Thyroid gland (tissue), 4 donors: ENCODE measurements around the gene FRMD4A. TPM values are rescaled to one million over a fixed set of nuclear protein-coding genes. Genes with fewer than 3 reads are reported as not detected.

Experiments used
- DNase-seq, 2 donors: peaks; one replicate each; pipeline ENCODE4 v3.0.0-alpha.2; 2019
- H3K27ac ChIP-seq, 3 donors: fragments of 200-600 bp; sonication (generic); 1 replicate in 2 of 3; 2 replicates in 1 of 3; pipeline ENCODE4 v1.5.1; 2016 to 2019; ENCODE audit warnings: mild to moderate bottlenecking in 1 of 3, moderate library complexity in 1 of 3
- H3K27me3 ChIP-seq: fragments of 200-600 bp; sonication (generic); one replicate; pipeline ENCODE4 v1.5.1; 2019
- H3K36me3 ChIP-seq, 2 donors: fragments of 200-600 bp; sonication (generic); one replicate each; pipeline ENCODE4 v1.5.1; 2016 to 2019
- H3K4me1 ChIP-seq, 2 donors: fragments of 200-600 bp; sonication (generic); one replicate each; pipeline ENCODE4 v1.5.1; 2017 to 2019
- H3K4me3 ChIP-seq, 3 donors: fragments of 200-600 bp; sonication (generic); replicated peaks in 1 of 3; 1 replicate in 2 of 3; 2 replicates in 1 of 3; pipeline ENCODE4 v1.5.1; 2016; ENCODE audit warnings: mild to moderate bottlenecking in 1 of 3
- H3K9me3 ChIP-seq: fragments of 200-600 bp; sonication (generic); one replicate; pipeline ENCODE4 v1.5.1; 2017
- POLR2A ChIP-seq, 2 donors: fragments of 450-650 bp; IDR thresholded peaks; one replicate each; pipeline ENCODE4 v1.6.1; 2017; ENCODE audit warnings: antibody characterized with exemption in 2 of 2, mild to moderate bottlenecking in 2 of 2, moderate library complexity in 1 of 2
- WGBS, 2 donors: methylation state at CpG; one replicate each; pipeline ENCODE4 v1.1.5; 2017; 5-methylcytosine and 5-hydroxymethylcytosine counted together
- intact Hi-C: fragments of 100-400 bp; cut with DNase I; formaldehyde crosslinking; loops from one replicate; pipeline ENCODE4 v1.15.1; 2023
- total RNA-seq, 4 donors: library from RNA; depleted of rRNA; stranded (reverse); fragments of >200 nt; gene quantifications; one replicate each; pipeline ENCODE4 v1.2.3, GENCODE V29; 2016
- TF ChIP-seq, protein P1 (sequence below), 6 experiments: fragments of 200-600 bp in 3 of 6; fragments of 450-650 bp in 3 of 6; sonication (generic) in 3 of 6; IDR thresholded peaks; one replicate each; pipeline ENCODE4 v1.5.1; 2016 to 2019; ENCODE audit warnings: antibody characterized with exemption in 6 of 6, mild to moderate bottlenecking in 2 of 6, inconsistent platforms in 1 of 6, moderate library complexity in 1 of 6

Gene FRMD4A
- total RNA-seq, 4 donors from 2014 or later: 10.6 to 18.6 (median 16.3) TPM

DNA sequence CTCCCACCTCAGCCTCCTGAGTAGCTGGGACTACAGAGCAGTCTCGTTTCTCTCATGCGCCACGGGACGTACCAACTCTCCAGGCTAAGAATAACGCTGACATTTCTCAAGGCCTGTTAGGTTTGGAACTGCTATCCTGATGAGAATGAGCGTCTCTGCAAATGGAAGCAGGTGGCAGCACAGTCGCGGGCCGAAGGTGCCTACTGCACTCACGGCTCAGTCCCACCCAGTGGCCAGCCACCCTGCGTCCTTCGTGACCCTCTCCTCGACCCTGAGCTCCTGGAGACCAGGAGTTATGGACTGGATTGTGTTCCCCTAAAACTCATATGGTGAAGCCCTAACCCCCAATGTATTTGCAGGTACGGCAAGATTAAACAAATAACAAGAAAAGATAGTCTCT, 469.8 kb downstream of the FRMD4A start:
- Histone ChIP-seq H3K4me1 (peaks cover 10 to 20% of the 10 kb centered on the region in 2 donors), H3K27me3 (no peaks in the 10 kb centered on the region), H3K9me3 (no peaks in the 10 kb centered on the region), H3K27ac (no peak overlapping the region), H3K36me3 (no peaks in the 10 kb centered on the region), H3K4me3 (no peak overlapping the region)
- WGBS, 2 donors: 95 to 96% methylated on average over 14 of the region's 14 CpGs
- TF ChIP-seq, protein P1, sequence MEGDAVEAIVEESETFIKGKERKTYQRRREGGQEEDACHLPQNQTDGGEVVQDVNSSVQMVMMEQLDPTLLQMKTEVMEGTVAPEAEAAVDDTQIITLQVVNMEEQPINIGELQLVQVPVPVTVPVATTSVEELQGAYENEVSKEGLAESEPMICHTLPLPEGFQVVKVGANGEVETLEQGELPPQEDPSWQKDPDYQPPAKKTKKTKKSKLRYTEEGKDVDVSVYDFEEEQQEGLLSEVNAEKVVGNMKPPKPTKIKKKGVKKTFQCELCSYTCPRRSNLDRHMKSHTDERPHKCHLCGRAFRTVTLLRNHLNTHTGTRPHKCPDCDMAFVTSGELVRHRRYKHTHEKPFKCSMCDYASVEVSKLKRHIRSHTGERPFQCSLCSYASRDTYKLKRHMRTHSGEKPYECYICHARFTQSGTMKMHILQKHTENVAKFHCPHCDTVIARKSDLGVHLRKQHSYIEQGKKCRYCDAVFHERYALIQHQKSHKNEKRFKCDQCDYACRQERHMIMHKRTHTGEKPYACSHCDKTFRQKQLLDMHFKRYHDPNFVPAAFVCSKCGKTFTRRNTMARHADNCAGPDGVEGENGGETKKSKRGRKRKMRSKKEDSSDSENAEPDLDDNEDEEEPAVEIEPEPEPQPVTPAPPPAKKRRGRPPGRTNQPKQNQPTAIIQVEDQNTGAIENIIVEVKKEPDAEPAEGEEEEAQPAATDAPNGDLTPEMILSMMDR (IDR thresholded peaks at IDR 0.05): no peak
- TF ChIP-seq POLR2A (IDR thresholded peaks at IDR 0.05): no peak
- no peak for DNase-seq
- intact Hi-C loops: no loop called here

DNA sequence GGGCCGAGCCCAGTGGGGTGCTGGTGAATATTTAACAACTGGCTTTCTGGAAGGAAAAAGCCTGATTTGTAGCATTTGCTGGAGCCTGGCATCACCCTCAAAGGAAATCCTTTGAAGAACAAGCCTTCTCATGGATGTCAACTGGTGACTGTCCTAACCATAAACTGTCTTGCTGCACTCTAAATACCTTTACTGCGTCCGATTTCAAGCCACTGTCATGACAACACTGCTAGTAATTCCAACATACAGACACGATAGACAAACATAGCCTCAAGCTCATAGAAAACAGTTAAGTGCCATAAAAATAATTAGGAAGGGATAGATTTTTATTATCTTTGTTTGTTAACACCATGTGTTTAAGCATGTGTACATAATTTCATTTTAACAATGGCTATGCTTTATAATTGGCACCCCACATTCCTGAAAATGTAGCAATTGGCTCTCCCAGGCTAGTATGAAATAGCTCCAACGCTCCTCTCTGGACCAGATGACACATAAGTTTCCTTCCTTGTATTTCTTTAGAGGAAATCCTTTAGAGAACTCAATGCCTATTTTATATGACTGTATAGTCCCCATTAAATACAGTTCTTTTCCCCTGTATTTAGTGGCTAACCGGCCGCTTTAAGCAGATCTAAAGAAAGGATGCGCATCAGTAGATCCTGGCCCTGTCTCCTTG, 470.6 kb downstream of the FRMD4A start:
- Histone ChIP-seq H3K4me3 (no peak overlapping the region), H3K27me3 (no peaks in the 10 kb centered on the region), H3K36me3 (no peaks in the 10 kb centered on the region), H3K9me3 (no peaks in the 10 kb centered on the region), H3K4me1 (peaks cover 10 to 20% of the 10 kb centered on the region in 2 donors), H3K27ac (no peak overlapping the region)
- intact Hi-C loops: no loop called here
- no peak for DNase-seq
- WGBS, 2 donors: 80 to 83% methylated on average over 8 of the region's 8 CpGs
- TF ChIP-seq, protein P1 (IDR thresholded peaks at IDR 0.05): no peak
- TF ChIP-seq POLR2A (IDR thresholded peaks at IDR 0.05): no peak

- no peak for TF ChIP-seq POLR2A (IDR thresholded peaks at IDR 0.05)
- TF ChIP-seq, protein P1 (IDR thresholded peaks at IDR 0.05): no peak
- Histone ChIP-seq H3K36me3 (no peaks in the 10 kb centered on the region), H3K4me3 (no peak overlapping the region), H3K27me3 (no peaks in the 10 kb centered on the region), H3K4me1 (peaks cover 10 to 24% of the 10 kb centered on the region in 2 donors), H3K27ac (no peak overlapping the region), H3K9me3 (no peaks in the 10 kb centered on the region)
- intact Hi-C loops: no loop called here
- WGBS, 2 donors: 91 to 97% methylated on average over 11 of the region's 11 CpGs
- no peak for DNase-seq
Measured at GRCh38 chr10:13858709-13859108, 472.0 kb downstream of the FRMD4A start.

DNA sequence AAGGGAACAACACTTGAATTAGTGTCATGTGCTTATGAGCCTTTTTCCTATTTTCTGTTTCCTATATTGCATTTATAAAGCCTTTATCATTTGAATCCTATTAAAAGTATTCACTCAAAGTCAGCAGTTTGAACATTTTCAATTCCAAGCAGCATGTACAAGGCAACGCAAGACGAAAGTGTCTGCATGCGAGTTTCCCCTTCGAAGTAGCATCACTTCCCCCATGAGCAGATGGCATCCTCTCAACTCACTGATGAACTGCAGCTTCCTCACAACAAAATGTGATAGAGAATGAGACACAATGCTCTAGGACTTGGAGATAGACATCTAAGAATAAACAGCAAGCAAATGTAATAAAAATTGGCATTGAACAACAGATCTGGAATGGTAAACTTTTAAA, 473.3 kb downstream of the FRMD4A start:
- peaks cover 4 to 19% of the 10 kb centered on the region in 2 donors for H3K4me1 ChIP-seq
- no peak for DNase-seq
- H3K36me3 ChIP-seq: no peaks in the 10 kb centered on the region
- no peak overlapping the region for H3K27ac ChIP-seq
- 94 to 95% methylated on average over 4 of the region's 4 CpGs for WGBS, 2 donors
- no peaks in the 10 kb centered on the region for H3K27me3 ChIP-seq
- no peak overlapping the region for H3K4me3 ChIP-seq
- intact Hi-C loops: no loop called here
- no peaks in the 10 kb centered on the region for H3K9me3 ChIP-seq
- TF ChIP-seq, protein P1 (IDR thresholded peaks at IDR 0.05): no peak
- TF ChIP-seq POLR2A (IDR thresholded peaks at IDR 0.05): no peak

GRCh38 chr10:13853854-13854253, 476.9 kb downstream of the FRMD4A start:
- no peaks in the 10 kb centered on the region for H3K27me3 ChIP-seq
- no peak for DNase-seq
- TF ChIP-seq, protein P1 (IDR thresholded peaks at IDR 0.05): no peak
- TF ChIP-seq POLR2A (IDR thresholded peaks at IDR 0.05): no peak
- H3K36me3 ChIP-seq: no peaks in the 10 kb centered on the region
- H3K4me1 ChIP-seq: peaks cover 0 to 9% of the 10 kb centered on the region in 2 donors
- no peaks in the 10 kb centered on the region for H3K9me3 ChIP-seq
- H3K27ac ChIP-seq: peak overlapping the region in 1 of 3 donors; percentile 39
- no peak overlapping the region for H3K4me3 ChIP-seq
- intact Hi-C loops: no loop called here
- 74 to 77% methylated on average over 6 of the region's 6 CpGs for WGBS, 2 donors
